Stimulated activated CD8-positive, alpha-beta memory T cell treated with anti-CD3 and anti-CD28 coated beads, Interleukin-7, amount 100 ng/mL, for 48 hours (primary cell): ENCODE measurements around the gene CAMK2A.

Experiments
- DNase-seq, 2 donors: peaks; one replicate each; pipeline ENCODE4 v3.0.0-alpha.2; 2020; ENCODE audit warnings: low read depth in 1 of 2; ENCODE audit errors: extremely low read depth in 1 of 2

Gene CAMK2A

DNA sequence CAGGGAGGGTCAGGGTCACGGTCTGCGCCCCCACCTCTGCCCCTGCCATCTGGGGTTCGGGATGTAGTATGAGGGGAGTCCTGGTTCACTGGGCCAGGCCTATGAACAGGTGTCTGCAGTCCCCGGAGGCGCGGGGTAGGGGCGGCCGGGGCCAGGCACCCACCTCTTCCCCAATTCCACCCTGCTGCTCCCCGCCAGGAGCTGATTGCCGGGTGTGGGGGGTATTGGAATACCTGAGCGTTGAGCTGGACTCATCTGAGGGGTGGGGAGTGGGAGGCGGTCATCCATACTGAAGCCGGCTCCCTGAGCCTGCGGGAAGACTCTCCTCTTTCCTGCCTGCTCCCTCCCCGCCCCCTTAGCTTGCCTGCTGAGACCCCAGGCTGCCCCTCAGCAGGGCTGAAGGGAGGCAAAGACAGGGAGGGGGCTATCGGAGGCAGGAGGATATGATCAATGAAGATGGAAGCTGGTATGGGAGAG is 99.0 kb downstream of the CAMK2A start:
- no peak for DNase-seq

DNA sequence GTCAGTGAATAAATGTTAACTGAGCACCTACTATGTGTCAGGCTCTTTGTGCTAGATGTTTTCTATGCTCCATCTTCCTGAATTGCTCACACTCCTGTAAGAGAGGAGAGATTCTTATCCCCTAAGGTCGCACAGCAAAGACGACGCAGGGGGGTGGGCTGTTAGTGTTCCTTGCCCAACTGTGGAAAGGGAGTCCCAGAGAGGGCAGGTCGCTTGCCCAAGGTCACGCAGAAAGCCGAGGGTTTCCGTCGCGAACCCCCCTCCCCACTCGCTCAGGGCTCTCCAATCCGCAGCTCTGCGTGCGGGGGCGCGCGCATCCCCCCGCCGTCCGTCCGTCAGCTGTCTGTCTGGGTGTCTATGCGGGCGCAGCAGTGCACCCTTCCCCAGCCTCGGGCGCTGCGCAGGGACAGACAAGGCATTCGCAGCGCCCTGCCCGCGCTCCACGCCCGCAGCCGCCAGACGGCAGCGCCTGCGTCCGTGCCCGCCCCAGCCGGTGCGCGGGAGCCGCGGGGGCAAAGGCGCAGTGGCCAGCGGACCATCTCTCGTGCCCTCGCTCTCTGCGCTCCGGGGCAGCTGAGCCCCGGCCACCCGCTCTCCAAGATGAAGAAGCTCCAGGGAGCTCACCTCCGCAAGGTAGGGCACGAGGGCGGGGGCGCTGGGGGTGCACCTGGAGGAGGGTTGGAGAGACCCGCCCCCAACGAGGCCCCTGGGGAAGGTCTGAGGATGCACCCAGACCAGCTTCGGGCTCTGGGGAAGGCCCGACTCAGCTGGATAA is 99.7 kb downstream of the CAMK2A start, which contains the start of gene SLC6A7:
Gene SLC6A7 (plus strand): TSS at position 335 of the 775 bp plus-strand sequence. CDS start 266 bp downstream, at position 601.
- no peak for DNase-seq

GRCh38 chr5:150189326-150189725 is 100.2 kb downstream of the CAMK2A start:
- no peak for DNase-seq

- no peak for DNase-seq
These were observed 101.3 kb downstream of the CAMK2A start for GRCh38 chr5:150188146-150188842.

- DNase-seq, result no peak
These were observed 102.7 kb downstream of the CAMK2A start for GRCh38 chr5:150186897-150187296.

- DNase-seq, result no peak
These were observed 103.4 kb downstream of the CAMK2A start for GRCh38 chr5:150186137-150186536.

- no peak for DNase-seq
These were observed 104.3 kb downstream of the CAMK2A start for GRCh38 chr5:150184990-150185912.

GRCh38 chr5:150184006-150184405 is 105.6 kb downstream of the CAMK2A start:
- no peak for DNase-seq

DNA sequence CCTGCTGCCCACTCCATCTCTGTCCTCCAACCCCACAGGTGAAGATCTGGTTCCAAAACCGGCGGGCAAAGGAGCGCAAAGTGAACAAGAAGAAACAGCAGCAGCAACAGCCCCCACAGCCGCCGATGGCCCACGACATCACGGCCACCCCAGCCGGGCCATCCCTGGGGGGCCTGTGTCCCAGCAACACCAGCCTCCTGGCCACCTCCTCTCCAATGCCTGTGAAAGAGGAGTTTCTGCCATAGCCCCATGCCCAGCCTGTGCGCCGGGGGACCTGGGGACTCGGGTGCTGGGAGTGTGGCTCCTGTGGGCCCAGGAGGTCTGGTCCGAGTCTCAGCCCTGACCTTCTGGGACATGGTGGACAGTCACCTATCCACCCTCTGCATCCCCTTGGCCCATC is 106.1 kb downstream of the CAMK2A start:
- no peak for DNase-seq

- DNase-seq, result no peak
These were observed 106.8 kb downstream of the CAMK2A start for GRCh38 chr5:150182774-150183173.

DNA sequence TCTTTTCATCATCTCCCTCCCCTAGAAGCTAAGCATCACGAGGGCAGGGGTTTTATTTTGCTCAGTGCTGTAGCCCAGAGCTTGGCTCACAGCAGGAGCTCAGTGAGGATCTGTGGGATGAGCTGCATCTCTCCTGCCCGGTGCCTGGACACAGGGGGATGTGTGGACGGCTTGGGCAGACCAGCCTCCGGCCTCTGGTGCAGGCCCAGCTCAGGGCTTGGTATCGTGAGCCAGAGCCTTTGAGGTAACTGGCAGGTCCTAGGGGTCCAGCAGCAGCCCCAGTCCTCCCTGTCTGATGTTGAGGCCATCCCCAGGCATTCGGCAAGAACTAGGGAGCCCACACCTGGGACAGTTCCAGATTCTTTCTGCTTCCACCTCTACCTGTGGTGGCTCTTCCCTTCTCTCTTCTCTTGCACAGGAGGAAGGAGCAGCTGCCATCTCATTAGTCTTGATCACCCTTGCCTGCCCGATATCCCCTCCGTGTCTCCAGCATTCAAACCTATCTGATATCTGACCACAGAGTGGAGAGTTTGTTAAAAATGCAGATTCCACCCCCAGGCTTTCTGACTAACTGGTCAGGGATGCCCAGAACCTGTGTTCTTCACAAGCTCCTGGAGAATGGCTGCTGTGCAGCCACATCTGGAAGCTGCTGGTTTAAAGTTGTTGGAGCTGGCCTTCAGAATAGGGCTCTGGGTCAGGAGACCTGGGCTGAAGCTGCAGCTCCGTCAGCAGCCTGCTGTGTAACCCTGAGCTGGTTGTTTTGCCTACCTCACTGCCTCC is 107.6 kb downstream of the CAMK2A start:
- no peak for DNase-seq

DNA sequence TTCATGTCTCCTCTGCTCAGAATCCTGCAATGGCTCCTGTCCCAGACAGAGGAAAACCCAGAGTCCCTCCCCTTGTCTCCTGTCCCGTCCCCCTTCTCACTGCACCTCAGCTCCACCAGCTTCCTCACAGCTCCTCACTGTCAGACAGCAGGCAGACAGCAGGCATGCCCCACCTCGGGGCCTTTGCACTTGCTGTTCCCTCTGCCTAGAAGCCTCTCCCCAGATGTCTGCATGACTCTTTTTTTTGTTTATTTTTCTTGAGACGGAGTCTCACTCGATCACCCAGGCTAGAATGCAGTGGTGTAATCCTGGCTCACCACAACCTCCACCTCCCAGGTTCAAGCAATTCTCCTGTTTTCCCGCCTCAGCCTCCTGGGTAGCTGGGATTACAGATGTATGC is 108.5 kb downstream of the CAMK2A start:
- no peak for DNase-seq

GRCh38 chr5:150180241-150181026 is 109.1 kb downstream of the CAMK2A start:
- no peak for DNase-seq

- no peak for DNase-seq
These were observed 110.5 kb downstream of the CAMK2A start for GRCh38 chr5:150179019-150179620.

GRCh38 chr5:150178262-150178661 is 111.3 kb downstream of the CAMK2A start:
- DNase-seq, result no peak

- no peak for DNase-seq
These were observed 111.9 kb downstream of the CAMK2A start for GRCh38 chr5:150177721-150178120.

DNA sequence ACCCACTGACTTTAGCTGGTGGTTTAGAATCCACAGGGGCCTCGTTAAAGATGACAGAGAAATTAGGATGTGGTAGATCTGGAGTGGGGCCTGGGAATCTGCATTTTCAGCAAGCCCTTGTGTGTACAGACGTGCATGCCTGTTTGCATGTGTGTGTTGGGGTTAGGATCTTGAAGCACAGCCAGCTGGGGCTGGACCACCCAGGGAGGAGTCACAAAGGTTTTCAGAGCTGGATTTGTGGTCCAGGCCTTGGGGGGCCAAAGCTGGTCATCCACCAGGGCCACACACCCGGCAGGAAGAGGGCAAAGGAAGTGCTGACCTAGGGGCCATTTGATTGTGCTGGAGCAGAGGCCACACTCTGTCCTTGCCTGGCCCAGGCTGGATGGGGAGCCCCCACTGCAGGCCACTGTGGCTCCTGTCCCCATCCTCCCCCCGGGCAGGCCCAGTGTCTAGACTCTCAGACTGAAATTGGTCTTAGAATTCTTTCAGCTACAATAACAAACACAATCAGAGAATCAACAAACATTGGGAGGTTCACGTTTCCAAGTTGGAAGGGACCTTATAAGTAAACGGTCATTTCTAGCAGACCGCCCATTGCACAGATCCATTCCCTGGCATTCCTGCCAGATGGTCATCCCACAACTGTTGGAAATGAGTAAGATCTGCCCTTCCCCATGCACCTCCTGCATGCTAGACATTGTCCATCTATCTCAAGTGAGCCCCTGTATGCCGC is 112.7 kb downstream of the CAMK2A start:
- DNase-seq, result no peak

DNA sequence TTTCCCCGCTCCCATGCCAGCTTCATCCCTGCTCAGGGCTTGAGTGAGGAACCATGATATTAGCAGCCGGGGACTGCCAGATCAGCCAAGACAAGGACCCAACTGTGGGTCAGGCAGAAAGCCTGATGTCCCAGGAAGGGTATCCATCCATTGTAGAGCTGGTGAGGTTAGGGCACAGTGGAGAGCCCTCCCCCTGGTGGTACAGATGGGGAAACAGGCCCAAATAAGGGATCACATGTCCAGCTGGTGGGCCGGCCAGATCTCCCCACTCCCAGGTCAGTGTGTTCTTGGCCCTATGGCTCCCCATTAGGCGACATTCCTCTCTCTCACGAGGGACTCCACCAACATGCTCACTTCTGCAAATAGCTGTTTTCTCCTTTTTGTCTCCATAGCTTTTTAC is 114.0 kb downstream of the CAMK2A start:
- DNase-seq, result no peak
